NCI-H748 (cell line): ENCODE data around the gene EMC9.

Experiments
- DNase-seq: peaks from one replicate; lab custom pipeline; 2025; ENCODE audit not compliant: unreplicated experiment; lab: John Stamatoyannopoulos, UW

Gene EMC9

DNA sequence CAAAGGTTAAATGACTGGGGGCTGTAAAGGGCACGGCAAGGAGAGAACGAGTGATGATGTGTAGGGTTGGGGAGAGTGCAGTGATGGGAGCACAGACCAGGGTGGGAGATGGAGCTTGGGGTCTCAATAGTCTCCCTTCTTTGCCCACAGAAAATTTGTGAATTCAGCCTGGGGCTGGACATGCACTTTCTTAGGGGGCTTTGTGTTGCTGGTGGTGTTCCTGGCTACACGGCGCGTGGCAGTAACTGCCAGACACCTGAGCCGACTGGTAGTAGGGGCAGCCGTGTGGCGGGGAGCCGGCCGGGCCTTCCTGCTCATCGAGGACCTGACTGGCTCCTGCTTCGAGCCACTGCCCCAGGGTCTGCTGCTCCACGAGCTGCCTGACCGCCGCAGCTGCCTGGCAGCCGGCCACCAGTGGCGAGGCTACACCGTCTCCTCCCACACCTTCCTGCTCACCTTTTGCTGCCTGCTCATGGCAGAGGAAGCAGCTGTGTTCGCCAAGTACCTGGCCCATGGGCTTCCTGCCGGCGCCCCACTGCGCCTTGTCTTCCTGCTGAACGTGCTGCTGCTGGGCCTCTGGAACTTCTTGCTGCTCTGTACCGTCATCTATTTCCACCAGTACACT lies 9.2 kb downstream of the EMC9 start:
- DNase-seq: no peak

DNA sequence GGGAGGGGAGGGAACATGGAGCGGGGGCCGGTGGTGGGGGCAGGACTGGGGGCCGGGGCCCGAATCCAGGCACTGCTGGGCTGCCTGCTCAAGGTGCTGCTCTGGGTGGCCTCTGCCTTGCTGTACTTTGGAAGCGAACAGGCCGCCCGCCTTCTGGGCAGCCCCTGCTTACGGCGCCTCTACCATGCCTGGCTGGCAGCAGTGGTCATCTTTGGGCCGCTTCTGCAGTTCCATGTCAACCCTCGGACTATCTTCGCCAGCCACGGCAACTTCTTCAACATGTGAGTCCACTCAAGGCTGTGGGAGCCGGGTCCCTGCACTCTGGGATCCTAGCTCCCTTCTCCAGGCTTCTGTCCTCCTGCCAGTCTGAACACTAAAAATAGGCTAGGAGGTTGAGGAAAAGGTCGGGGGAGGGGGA lies 9.8 kb downstream of the EMC9 start:
- DNase-seq: no peak

DNA sequence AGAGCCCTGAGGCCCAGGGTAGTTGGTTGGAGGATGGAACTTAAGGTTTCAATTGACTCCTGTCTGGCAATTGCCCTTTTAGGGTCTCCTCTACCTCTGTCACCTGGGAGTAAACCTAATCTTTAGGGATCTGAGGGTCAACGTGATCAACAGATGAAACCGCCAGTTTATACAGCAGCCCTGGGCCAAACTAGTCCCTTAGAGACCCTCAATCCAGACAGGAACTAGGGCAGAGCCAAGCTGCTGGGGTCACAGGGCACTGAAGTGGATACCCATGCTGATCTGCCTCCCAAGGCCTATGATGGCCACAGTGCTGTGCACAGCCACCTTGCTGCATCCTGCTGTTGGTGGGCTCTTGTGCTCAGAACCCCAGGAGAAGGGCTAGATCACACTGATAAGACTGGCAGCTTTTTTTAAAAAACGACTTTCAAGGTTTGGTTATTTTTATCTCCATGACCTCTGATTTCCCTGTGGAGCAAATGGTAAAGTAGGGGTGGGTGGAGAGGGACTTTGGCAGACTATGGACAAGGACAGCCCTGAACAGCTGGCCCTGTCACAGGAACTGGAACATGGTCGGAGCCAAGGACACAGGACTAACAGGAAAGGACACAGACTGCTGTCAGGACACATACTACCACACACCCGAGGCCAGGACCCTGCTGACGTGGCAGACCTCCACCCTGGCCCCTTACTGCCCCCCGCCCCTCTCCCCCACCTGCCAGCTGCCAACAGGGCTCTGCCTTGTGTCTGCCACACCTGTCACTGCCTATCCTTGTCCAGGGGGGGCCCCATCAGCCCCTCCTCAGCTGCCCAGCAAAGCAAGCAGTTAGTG lies 10.5 kb downstream of the EMC9 start:
- DNase-seq: no peak

DNA sequence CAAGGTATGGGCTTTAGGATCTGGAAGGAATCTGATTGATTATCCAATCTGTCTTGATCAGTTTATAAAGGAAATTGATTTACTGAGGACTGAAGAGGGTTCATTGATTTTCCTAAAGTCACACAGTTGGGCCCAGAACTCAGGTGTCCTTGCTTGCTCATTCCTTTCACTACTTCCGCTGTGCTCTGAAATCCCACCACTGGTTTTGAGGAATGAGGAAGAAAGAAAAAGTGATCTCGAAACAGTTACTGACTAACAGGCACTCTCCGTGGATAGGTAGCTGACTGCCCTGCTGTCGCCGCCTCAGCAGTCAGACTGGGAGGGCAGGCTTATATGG lies 11.0 kb downstream of the EMC9 start, which contains the start of gene FITM1:
Gene FITM1, plus strand, starts transcription at position 280 of the 337 bp plus-strand sequence. CDS start 905 bp downstream, outside the sequence.
- DNase-seq: no peak

DNA sequence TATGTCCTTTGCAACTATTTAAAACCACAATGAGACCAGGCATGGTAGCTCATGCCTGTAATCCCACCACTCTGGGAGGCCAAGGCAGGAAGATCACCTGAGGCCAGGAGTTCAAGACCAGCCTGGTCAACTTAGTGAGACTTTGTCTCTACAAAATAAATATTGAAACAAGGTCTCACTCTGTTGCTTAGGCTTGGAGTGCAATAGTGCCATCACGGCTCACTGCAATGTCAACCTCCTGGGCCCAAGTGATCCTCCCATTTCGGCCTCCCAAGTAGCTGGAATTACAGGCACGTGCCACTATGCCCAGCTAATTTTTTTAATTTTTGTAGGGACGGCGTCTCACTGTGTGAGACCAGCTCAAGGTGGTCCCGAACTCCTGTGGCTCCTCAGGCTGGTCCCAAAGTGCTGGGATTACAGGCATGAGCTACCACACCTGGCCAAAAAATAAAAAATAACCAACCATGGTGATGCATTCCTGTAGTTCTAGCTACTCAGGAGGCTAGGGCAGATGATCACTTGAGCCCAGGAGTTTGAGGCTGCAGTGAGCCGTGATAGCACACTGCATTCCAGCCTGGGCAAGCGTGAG lies 11.9 kb downstream of the EMC9 start:
- no peak for DNase-seq

DNA sequence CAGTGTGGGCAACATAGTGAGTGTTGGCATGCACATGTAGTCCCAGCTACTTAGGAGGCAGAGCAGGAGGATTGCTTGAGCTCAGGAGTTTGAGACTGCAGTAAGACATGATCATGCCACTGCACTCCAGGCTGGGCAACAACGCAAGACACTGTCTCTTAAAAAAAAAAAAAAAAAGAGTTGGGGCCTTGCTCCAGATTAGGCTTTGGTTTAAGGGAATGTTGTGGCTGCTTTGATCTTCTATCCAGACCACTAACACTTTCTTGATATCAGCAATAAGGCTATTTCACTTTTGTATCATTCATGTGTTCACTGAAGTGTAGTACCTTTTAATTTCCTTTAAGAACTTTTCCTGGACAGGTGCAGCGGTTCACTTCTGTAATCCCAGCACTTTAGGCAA lies 13.7 kb downstream of the EMC9 start:
- DNase-seq: no peak

DNA sequence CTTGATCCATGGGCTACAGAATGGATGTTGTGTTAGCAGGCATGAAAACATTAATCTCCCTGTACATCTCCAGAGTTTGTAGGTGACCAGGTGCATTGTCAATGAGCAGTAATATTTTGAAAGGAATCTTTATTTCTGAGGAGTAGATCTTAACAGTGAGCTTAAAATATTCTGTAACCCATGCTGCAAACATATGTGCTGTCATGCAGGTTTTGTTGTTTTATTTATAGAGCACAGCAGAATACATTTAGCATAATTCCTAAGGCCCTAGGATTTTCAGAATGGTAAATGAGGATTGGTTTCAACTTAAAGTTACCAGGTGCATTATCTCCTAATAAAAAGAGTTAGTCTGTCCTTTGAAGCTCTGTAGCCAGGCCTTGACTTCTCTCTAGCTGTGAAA lies 14.5 kb downstream of the EMC9 start:
- no peak for DNase-seq

DNA sequence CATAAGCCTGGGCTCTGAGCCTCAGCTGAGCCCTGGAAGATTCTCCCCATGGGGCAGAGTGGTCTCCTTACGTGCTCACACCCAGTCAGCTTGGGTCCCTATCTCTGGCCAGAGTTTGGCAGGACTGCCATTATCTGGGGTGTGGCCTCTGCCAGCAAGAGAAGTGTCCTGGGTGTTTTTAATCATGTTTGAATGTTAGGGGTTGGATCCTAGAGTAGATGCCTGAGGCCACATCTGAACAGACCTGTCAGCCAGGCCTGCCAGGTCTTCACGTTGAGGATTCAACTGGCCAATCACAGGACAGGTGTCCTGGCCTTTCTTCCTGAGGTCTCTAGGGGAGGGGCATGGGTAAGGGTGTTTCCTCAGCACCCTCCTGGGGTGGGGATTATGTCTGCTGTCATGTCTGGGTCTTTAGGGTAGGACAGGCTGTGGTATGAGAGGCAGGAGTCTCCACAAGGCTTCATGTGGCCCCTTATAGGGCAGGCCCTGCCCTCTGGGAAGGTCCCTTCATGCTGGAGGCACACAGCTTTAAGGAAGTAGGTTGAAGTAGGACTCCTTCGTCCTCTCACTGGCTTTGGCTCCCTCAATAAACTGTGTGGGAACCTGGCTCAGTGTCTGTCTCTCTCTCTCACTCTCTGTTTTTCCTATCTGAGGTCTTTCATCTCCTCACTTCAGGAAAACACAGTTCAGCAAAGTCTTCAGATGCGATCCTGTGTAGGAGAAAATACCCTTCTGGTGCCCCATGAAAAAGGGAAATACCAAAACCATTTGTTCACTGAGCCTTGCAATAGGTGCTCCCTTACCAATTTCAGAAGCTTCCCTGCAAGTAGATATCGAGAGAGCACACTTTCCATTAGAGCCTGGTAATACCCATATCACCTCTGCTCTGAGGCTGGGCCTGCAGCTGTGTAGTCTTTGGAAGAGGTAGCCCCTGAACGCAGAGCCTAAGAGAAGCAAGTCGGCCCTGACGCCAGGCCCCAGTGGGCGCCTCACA lies 17.7 kb downstream of the EMC9 start:
- DNase-seq: no peak

DNA sequence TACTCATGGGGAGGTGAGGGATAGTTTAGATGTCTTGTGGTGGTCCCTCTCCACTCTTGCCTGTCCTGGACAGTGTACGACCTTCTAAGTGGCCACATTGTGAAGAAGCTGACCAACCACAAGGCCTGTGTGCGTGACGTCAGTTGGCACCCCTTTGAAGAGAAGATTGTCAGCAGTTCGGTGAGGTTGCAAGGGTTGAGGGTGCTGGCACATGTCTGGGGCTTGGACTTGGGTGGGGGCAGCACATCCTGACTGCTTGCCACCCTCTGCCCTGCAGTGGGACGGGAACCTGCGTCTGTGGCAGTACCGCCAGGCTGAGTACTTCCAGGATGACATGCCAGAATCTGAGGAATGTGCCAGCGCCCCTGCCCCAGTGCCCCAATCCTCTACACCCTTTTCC lies 18.5 kb downstream of the EMC9 start:
- DNase-seq: no peak

DNA sequence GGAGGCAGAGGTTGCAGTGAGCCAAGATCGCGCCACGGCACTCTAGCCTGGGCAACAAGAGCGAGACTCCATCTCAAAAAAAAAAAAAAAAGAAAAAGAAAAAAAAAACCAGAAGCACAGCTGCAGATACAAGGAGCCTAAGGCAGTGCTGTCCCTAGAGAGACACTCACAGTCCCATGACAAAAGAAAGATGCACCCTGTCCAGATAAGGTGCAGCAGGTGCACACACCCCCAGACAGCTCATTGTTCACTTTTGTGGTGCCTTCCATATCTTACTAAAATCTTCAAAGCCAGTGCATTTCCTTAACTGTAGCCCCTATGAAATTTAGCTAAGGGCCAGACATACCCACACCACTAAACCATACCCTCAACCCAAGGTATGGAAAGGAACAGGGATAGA lies 19.0 kb downstream of the EMC9 start:
- no peak for DNase-seq

DNA sequence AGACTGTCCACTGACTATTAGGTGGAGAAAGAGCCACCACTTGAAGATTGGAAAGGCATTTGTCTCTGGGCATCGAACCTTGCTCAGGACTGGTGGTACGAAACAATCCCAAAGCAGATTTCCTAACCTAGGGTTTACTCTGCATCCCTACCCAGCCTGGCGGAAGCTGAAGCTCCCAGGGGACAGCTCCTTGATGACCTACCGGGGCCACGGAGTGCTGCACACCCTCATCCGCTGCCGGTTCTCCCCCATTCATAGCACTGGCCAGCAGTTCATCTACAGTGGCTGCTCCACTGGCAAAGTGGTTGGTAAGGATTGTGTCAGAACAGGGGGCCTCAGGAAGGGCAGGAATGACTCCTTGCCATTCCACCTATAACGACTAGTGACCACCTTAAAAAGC lies 20.2 kb downstream of the EMC9 start:
- DNase-seq: no peak

DNA sequence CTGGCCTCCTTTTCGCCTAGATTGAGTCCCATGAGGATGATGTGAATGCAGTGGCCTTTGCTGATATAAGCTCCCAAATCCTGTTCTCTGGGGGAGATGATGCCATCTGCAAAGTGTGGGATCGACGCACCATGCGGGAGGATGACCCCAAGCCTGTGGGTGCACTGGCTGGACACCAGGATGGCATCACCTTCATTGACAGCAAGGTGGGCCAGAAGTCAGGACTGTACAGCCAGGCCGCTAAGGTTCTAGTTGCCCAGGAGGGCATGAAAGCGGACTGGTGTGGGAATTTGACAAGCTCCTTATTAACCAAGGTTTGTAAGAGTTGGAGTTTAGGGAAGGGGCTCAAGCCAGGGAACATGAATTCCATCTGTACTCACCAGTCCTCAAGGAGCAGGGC lies 21.7 kb downstream of the EMC9 start:
- DNase-seq: no peak

DNA sequence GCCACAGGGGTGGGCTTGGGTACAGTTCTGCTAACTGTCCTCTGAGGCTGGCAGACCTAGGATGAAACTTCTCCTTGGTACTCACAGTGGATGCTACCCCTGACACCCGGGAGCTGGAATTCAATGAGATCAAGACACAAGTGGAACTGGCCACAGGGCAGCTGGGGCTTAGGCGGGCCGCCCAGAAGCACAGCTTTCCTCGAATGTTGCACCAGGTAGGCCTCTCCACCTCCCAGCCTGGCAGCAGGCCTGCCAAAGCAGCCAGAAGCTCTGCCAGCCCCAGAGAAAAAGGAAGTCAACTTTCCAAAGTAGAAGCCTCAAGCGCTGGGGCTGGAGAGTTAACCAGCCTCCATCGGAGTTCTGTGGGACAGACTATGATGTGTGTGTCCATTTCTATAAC lies 24.2 kb downstream of the EMC9 start:
- no peak for DNase-seq

DNA sequence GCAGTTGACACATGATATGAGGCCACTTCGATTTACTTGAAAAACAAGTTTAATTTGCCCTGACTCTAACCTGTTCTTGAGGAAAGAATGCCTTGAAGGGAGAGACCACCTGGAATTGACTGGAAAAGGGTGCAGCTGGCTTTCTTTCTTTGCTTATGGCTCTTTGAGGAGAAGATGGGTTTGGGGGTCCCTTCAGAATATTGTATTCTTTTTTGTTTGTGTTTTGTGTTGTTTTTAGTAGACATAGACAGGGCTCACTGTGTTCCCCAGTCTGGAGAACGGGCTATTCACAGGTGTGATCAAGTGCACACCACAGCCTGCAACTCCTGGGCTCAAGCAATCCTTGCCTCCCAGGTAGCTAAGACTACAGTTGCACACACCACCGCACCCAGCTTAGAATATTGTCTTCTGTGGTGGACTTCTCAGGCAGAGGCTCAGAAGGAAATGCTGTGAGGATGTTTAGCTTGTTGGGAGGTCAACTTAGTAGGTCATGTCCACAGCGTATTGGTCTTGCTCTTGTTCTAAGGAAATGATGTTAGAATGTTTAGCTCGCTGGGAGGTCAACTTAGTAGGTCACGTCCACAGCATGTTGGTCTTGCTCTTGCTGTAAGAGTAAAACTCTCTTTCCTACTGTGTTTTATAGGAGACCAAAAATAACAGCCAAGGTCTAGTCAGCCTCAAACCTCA lies 25.1 kb downstream of the EMC9 start:
- DNase-seq: no peak

DNA sequence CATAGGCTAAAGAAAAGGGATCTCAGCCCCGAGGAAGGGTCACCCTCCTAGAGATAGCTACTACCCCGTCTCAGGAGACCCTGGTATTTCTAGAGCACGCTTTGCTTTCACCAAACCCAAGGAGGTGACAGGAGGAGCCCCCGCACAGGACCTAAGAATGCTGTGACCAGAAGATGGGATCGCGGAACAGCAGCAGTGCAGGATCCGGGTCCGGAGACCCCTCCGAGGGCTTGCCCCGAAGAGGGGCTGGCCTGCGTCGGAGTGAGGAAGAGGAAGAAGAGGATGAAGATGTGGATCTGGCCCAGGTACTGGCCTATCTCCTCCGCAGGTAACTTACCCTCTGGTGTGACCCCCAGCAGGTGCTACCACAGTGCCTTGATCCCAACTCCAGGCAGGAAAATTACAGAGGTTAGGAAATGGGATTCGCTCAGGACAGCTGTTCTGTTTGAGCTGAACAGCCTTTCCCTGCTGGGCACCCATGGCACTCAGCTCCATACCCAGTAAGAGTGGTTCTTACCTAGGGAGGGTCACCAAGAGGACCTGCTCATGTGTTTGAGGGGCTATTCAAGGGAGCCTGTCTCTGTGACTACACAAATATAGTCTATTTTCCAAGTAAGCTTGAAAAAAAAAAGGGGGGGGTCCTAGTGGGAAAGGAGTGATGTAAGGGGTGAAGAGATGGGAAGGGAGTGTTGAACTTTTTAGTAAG lies 25.8 kb downstream of the EMC9 start:
- DNase-seq: no peak

DNA sequence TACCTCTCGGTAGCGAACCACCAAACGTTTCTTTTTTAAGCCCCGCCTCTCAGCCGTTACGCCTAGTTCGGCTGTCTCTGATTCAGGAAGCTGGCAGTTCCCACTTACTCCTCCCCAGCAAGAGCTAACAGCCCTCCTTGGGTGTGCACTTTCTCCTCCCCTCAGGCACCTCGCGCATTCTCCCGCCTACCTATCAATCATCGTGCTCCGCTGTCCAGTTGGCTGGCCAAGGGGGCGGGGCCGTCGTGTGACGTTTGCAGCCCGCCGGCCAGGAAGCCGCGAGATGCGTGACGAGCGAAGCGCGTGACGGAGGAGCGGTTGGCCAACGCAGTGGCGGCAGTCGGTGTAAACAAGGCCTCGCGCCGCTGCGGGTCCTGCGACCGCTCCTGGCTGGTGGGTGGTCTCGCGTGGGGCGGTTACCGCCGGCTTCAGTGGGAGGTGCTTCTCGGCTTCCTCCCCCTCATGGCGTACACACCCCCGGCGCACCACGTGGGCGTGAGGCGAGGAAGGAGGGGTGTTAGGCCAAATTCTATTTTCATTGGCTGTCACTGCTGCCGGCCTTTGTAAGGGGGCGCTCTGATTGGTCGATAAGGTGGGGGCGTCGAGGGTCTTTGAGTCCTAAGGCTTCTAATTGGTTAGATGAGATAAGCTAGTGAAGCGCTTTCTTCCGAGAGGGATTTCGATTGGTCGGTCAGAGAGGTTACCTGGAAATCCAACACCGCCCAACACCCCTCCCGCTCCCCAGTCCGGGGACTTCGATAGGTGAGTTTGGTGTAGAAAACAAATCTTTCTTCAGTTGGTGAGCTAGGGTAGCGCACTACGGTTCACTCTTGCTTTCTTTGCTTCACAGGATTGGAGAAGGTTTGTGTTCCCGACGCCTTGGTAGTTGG lies 26.6 kb downstream of the EMC9 start, which contains the start of the genes DCAF11 and NRL:
Gene DCAF11, plus strand, starts transcription at position 246 of the 890 bp plus-strand sequence. CDS start 818 bp downstream, outside the sequence.
Gene NRL, minus strand, starts transcription at position 418 of the 890 bp plus-strand sequence. CDS start 32,101 bp downstream, outside the sequence.
- peak; percentile 99 for DNase-seq

DNA sequence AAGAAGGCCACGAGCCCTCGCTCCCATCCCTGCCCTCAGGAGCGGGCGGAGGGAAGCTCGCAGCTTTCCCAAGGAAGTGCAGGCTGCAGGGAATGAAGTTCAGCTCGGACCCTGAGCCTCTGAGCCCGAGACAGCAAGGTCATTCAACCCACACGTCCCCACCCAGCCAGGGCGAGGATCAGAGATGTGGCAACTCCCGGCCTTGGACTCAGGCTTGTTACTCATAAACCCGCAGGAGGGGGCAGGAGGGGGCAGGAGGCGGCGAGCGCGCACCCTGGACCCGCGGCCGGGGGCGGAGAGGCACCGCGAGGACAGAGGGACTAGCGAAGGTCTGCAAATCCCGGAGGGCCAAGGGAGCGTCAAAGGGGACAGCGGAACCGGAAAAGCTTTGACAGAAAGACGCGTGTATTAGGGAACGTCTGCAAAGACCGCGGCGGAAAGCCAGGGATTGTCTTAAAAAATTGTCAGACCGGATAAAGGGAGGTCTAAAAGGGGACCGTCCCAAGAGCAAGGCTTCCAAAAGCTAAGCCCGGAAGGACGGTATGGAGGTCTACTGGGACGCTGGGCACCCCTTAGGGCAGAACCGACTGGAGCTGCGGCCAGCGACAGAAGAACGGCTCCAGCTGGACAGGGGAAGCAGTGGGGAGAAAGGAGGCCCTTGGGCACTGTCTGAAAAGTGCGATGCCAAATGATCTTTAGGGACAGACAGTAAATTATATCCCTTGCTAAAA lies 27.4 kb downstream of the EMC9 start:
- peak; percentile 87 for DNase-seq

DNA sequence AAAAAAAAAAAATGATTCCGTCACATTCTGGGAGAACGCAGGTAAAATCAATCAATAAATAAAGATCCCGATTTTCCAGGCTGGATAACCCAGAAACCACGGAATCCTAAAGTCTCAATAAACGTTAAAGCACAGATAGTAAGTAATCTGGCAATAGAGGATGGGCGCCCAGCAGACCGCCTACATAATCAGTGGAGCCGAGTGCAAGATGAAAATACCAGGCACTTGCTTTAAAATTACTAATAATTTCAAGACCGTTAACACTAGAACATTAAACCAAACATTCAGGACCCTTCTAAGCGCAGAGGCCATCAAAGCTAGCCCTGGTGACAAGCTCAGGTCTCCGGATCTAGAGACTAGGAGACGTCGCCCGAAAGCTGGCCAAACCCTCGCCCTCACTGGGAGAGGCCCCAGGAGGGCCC lies 28.0 kb downstream of the EMC9 start:
- no peak for DNase-seq
